GM19438 (cell line): Measurements from ENCODE around the gene FRYL.

Source experiments
- ATAC-seq: cut with Tn5 transposase; IDR thresholded peaks from one replicate; pipeline ENCODE4 v1.9.1; 2021; ENCODE audit warnings: low read depth; ENCODE audit not compliant: unreplicated experiment

Gene FRYL

GRCh38 chr4:48570646-48571220 is 209.3 kb downstream of the FRYL start:
- no peak for ATAC-seq

GRCh38 chr4:48566034-48566384 is 214.1 kb downstream of the FRYL start:
- no peak for ATAC-seq

GRCh38 chr4:48565362-48566033 is 214.6 kb downstream of the FRYL start:
- no peak for ATAC-seq

GRCh38 chr4:48564151-48564550 is 215.9 kb downstream of the FRYL start:
- no peak for ATAC-seq

- no peak for ATAC-seq
Measured at GRCh38 chr4:48558819-48559218, 221.3 kb downstream of the FRYL start.

GRCh38 chr4:48558026-48558425 is 222.1 kb downstream of the FRYL start:
- ATAC-seq: no peak

GRCh38 chr4:48557478-48557877 is 222.6 kb downstream of the FRYL start:
- no peak for ATAC-seq

- no peak for ATAC-seq
Measured at GRCh38 chr4:48556268-48556667, 223.8 kb downstream of the FRYL start.

GRCh38 chr4:48554606-48555005 is 225.5 kb downstream of the FRYL start:
- ATAC-seq: no peak

- no peak for ATAC-seq
Measured at GRCh38 chr4:48553720-48554119, 226.4 kb downstream of the FRYL start.

- no peak for ATAC-seq
Measured at GRCh38 chr4:48546336-48546735, 233.7 kb downstream of the FRYL start.

- ATAC-seq: no peak
Measured at GRCh38 chr4:48543796-48544195, 236.3 kb downstream of the FRYL start.

- ATAC-seq: no peak
Measured at GRCh38 chr4:48542888-48543287, 237.2 kb downstream of the FRYL start.

GRCh38 chr4:48539597-48539996 is 240.5 kb downstream of the FRYL start:
- ATAC-seq: no peak

GRCh38 chr4:48538358-48538757 is 241.7 kb downstream of the FRYL start:
- ATAC-seq: no peak

GRCh38 chr4:48526406-48526805 is 253.7 kb downstream of the FRYL start:
- ATAC-seq: no peak

GRCh38 chr4:48518143-48518542 is 261.9 kb downstream of the FRYL start:
- no peak for ATAC-seq

- ATAC-seq: no peak
Measured at GRCh38 chr4:48509543-48509942, 270.5 kb downstream of the FRYL start.

GRCh38 chr4:48506716-48507115 is 273.4 kb downstream of the FRYL start:
- no peak for ATAC-seq

- ATAC-seq: no peak
Measured at GRCh38 chr4:48504352-48504751, 275.7 kb downstream of the FRYL start.

GRCh38 chr4:48504026-48504330 is 276.1 kb downstream of the FRYL start:
- ATAC-seq: no peak

GRCh38 chr4:48503233-48504025 is 276.6 kb downstream of the FRYL start:
- ATAC-seq: no peak
